Astrocyte (in vitro differentiated cells and primary cell): Measurements from ENCODE around the gene BANK1. TPM values are rescaled to one million over a fixed set of nuclear protein-coding genes. Genes with fewer than 3 reads are reported as not detected.

Experiments used
- DNase-seq: peaks from one replicate; pipeline ENCODE4 v3.0.0-alpha.2; 2010; ENCODE audit warnings: low read depth
- FAIRE-seq: peaks from 2 replicates; lab custom pipeline; 2011; peaks lifted over from hg19 to GRCh38; lab: Jason Lieb, UNC
- H2AFZ ChIP-seq: 2 replicates; pipeline ENCODE4 v1.6.0; 2012; ENCODE audit warnings: low read depth, low read length, inconsistent platforms
- H3K27ac ChIP-seq: 2 replicates; pipeline ENCODE4 v1.5.1; 2011; ENCODE audit warnings: low read depth, low read length, inconsistent platforms
- H3K27me3 ChIP-seq: 2 replicates; pipeline ENCODE4 v1.6.0; 2011; ENCODE audit warnings: low read length, inconsistent platforms; ENCODE audit not compliant: insufficient read depth
- H3K36me3 ChIP-seq: 2 replicates; pipeline ENCODE4 v1.5.1; 2011; ENCODE audit warnings: low read length, inconsistent platforms; ENCODE audit not compliant: insufficient read depth
- H3K4me1 ChIP-seq: 2 replicates; pipeline ENCODE4 v1.5.1; 2011; ENCODE audit warnings: low read length, inconsistent platforms; ENCODE audit not compliant: insufficient read depth
- H3K4me2 ChIP-seq: 2 replicates; pipeline ENCODE4 v1.6.0; 2012; ENCODE audit warnings: low read length, inconsistent platforms
- H3K4me3 ChIP-seq: 2 replicates; pipeline ENCODE4 v1.5.1; 2011; ENCODE audit warnings: low read depth, mild to moderate bottlenecking, low read length, inconsistent platforms; ENCODE audit not compliant: insufficient read depth
- H3K79me2 ChIP-seq: 2 replicates; pipeline ENCODE4 v1.6.0; 2012; ENCODE audit warnings: mild to moderate bottlenecking, low read length, inconsistent platforms; ENCODE audit not compliant: insufficient read depth
- H3K9ac ChIP-seq: 2 replicates; pipeline ENCODE4 v1.6.0; 2012; ENCODE audit warnings: mild to moderate bottlenecking, low read length, inconsistent platforms
- H3K9me3 ChIP-seq: 2 replicates; pipeline ENCODE4 v1.5.1; 2012; ENCODE audit warnings: low read depth, mild to moderate bottlenecking, low read length, inconsistent platforms; ENCODE audit not compliant: insufficient read depth
- H4K20me1 ChIP-seq: 2 replicates; pipeline ENCODE4 v1.6.0; 2012; ENCODE audit warnings: low read length, inconsistent platforms; ENCODE audit not compliant: insufficient read depth
- H3K27ac Mint-ChIP-seq: one replicate; pipeline ENCODE4 v1.8.0; 2021; ENCODE audit warnings: mild to moderate bottlenecking, mixed read lengths; ENCODE audit not compliant: unreplicated experiment
- H3K27me3 Mint-ChIP-seq: one replicate; pipeline ENCODE4 v1.8.0; 2021; ENCODE audit warnings: low read depth, mixed read lengths; ENCODE audit not compliant: unreplicated experiment
- H3K36me3 Mint-ChIP-seq: one replicate; pipeline ENCODE4 v1.8.0; 2021; ENCODE audit warnings: low read depth, mixed read lengths; ENCODE audit not compliant: unreplicated experiment
- H3K4me1 Mint-ChIP-seq: one replicate; pipeline ENCODE4 v1.8.0; 2021; ENCODE audit warnings: low read depth, mixed read lengths; ENCODE audit not compliant: unreplicated experiment
- H3K4me3 Mint-ChIP-seq: one replicate; pipeline ENCODE4 v1.8.0; 2021; ENCODE audit warnings: mild to moderate bottlenecking, moderate library complexity, mixed read lengths; ENCODE audit not compliant: unreplicated experiment
- H3K9me3 Mint-ChIP-seq: one replicate; pipeline ENCODE4 v1.8.0; 2021; ENCODE audit warnings: mild to moderate bottlenecking, mixed read lengths; ENCODE audit not compliant: unreplicated experiment
- CTCF ChIP-seq: IDR thresholded peaks from 2 replicates; pipeline ENCODE4 v1.5.1; 2011; ENCODE audit warnings: low read depth, mild to moderate bottlenecking, inconsistent platforms, low read length, moderate library complexity; ENCODE audit not compliant: insufficient read depth
- EZH2 ChIP-seq: IDR thresholded peaks from 2 replicates; pipeline ENCODE4 v1.6.1; 2012; ENCODE audit warnings: mild to moderate bottlenecking, low read length, inconsistent platforms; ENCODE audit not compliant: insufficient read depth
- total RNA-seq: library from RNA; stranded (reverse); gene quantifications from 2 replicates; pipeline ENCODE4 v1.2.1, GENCODE V29; 2021

The BANK1 gene
- total RNA-seq, 1 donor from 2014 or later = 1.3 TPM

GRCh38 chr4:101761405-101761804 lies 29.1 kb upstream of the BANK1 start:
- H3K4me3 Mint-ChIP-seq = no peak overlapping the region
- no peak overlapping the region for H3K9ac ChIP-seq
- peaks cover 6% of the 10 kb centered on the region for H3K4me1 Mint-ChIP-seq
- H3K27ac ChIP-seq = no peak overlapping the region
- H3K9me3 ChIP-seq = no peaks in the 10 kb centered on the region
- H3K4me1 ChIP-seq = no peaks in the 10 kb centered on the region
- H3K9me3 Mint-ChIP-seq = no peaks in the 10 kb centered on the region
- H3K4me2 ChIP-seq = no peak overlapping the region
- no peak overlapping the region for H3K27ac Mint-ChIP-seq
- H3K27me3 ChIP-seq = no peaks in the 10 kb centered on the region
- H3K36me3 ChIP-seq = no peaks in the 10 kb centered on the region
- H3K79me2 ChIP-seq = no peaks in the 10 kb centered on the region
- H3K36me3 Mint-ChIP-seq = no peaks in the 10 kb centered on the region
- DNase-seq = no peak
- no peaks in the 10 kb centered on the region for H3K27me3 Mint-ChIP-seq
- TF ChIP-seq EZH2 (no peak), CTCF (no peak)
- peak overlapping the region; percentile 31 for H2AFZ ChIP-seq
- H3K4me3 ChIP-seq = no peak overlapping the region
- no peaks in the 10 kb centered on the region for H4K20me1 ChIP-seq
- FAIRE-seq = no peak

GRCh38 chr4:101762025-101762424 lies 28.5 kb upstream of the BANK1 start:
- no peak for DNase-seq
- Histone ChIP-seq H3K4me3 (no peak overlapping the region), H3K4me2 (no peak overlapping the region), H3K27me3 (no peaks in the 10 kb centered on the region), H3K4me1 (no peaks in the 10 kb centered on the region), H3K27ac (no peak overlapping the region), H3K9me3 (no peaks in the 10 kb centered on the region), H2AFZ (no peak overlapping the region), H3K36me3 (no peaks in the 10 kb centered on the region), H3K79me2 (no peaks in the 10 kb centered on the region), H3K9ac (no peak overlapping the region), H4K20me1 (no peaks in the 10 kb centered on the region)
- Mint-ChIP-seq H3K27ac (no peak overlapping the region), H3K9me3 (no peaks in the 10 kb centered on the region), H3K27me3 (no peaks in the 10 kb centered on the region), H3K4me3 (no peak overlapping the region), H3K36me3 (peaks cover 2% of the 10 kb centered on the region), H3K4me1 (peaks cover 6% of the 10 kb centered on the region)
- no peak for FAIRE-seq
- TF ChIP-seq CTCF (no peak), EZH2 (no peak)

- Histone ChIP-seq H2AFZ (no peak overlapping the region), H3K4me1 (no peaks in the 10 kb centered on the region), H3K9ac (no peak overlapping the region), H3K79me2 (no peaks in the 10 kb centered on the region), H3K27me3 (no peaks in the 10 kb centered on the region), H3K27ac (no peak overlapping the region), H3K36me3 (no peaks in the 10 kb centered on the region), H3K4me3 (no peak overlapping the region), H4K20me1 (no peaks in the 10 kb centered on the region), H3K9me3 (no peaks in the 10 kb centered on the region), H3K4me2 (no peak overlapping the region)
- H3K9me3 Mint-ChIP-seq = no peaks in the 10 kb centered on the region
- DNase-seq (no peak), FAIRE-seq (no peak)
- no peak overlapping the region for H3K27ac Mint-ChIP-seq
- H3K4me1 Mint-ChIP-seq = peaks cover 6% of the 10 kb centered on the region
- H3K36me3 Mint-ChIP-seq = peaks cover 3% of the 10 kb centered on the region
- H3K4me3 Mint-ChIP-seq = no peak overlapping the region
- H3K27me3 Mint-ChIP-seq = no peaks in the 10 kb centered on the region
- no peak for TF ChIP-seq CTCF
- no peak for TF ChIP-seq EZH2
These were observed 28.0 kb upstream of the BANK1 start for GRCh38 chr4:101762534-101762933.
